Amniotic epithelial cell (primary cell): ENCODE results near the gene TCF7L1.
A peak's percentile ranks its signal among the peaks of the same experiment; 100 is the strongest.
"Not testable (repeated sequence)": the region's sequence is repeated elsewhere in the genome, so short reads cannot be mapped to it uniquely, and the experiment has no call there.

Experiments
- DNase-seq: peaks from one replicate; pipeline ENCODE4 v3.0.0-alpha.2; 2010; ENCODE audit warnings: low read depth

The TCF7L1 gene

GRCh38 chr2:85132834-85133637, at the start of gene TCF7L1:
TCF7L1 (plus strand) TSS chr2:85133392; CDS start chr2:85133685, 293 bp downstream.
- peak; percentile 67 for DNase-seq

GRCh38 chr2:85085563-85085962, 47.6 kb upstream of the TCF7L1 start:
- no peak for DNase-seq

- no peak for DNase-seq
Observed at GRCh38 chr2:85087541-85087940, 45.7 kb upstream of the TCF7L1 start.

GRCh38 chr2:85088921-85089320, 44.3 kb upstream of the TCF7L1 start:
- no peak for DNase-seq

GRCh38 chr2:85089585-85089984, 43.6 kb upstream of the TCF7L1 start:
- no peak for DNase-seq

GRCh38 chr2:85091838-85092237, 41.4 kb upstream of the TCF7L1 start:
- no peak for DNase-seq

GRCh38 chr2:85095094-85095493, 38.1 kb upstream of the TCF7L1 start:
- DNase-seq, result peak; percentile 50

GRCh38 chr2:85096616-85097015, 36.6 kb upstream of the TCF7L1 start:
- DNase-seq, result no peak

GRCh38 chr2:85104228-85104627, 29.0 kb upstream of the TCF7L1 start:
- DNase-seq, result no peak

- DNase-seq, result peak; percentile 93
Observed at GRCh38 chr2:85106489-85107180, 26.6 kb upstream of the TCF7L1 start.

GRCh38 chr2:85110991-85111560, 22.1 kb upstream of the TCF7L1 start:
- peak; percentile 95 for DNase-seq

- peak; percentile 48 for DNase-seq
Observed at GRCh38 chr2:85111819-85112281, 21.3 kb upstream of the TCF7L1 start.

- DNase-seq, result peak; percentile 61
Observed at GRCh38 chr2:85112906-85113625, 20.1 kb upstream of the TCF7L1 start.

- DNase-seq, result no peak
Observed at GRCh38 chr2:85114586-85115330, 18.4 kb upstream of the TCF7L1 start.

- DNase-seq, result peak; percentile 46
Observed at GRCh38 chr2:85116207-85116606, 17.0 kb upstream of the TCF7L1 start.

- no peak for DNase-seq
Observed at GRCh38 chr2:85119900-85120299, 13.3 kb upstream of the TCF7L1 start.

GRCh38 chr2:85120363-85120762, 12.8 kb upstream of the TCF7L1 start:
- no peak for DNase-seq

- DNase-seq, result not testable (repeated sequence)
Observed at GRCh38 chr2:85126462-85126861, 6.7 kb upstream of the TCF7L1 start.

GRCh38 chr2:85129861-85130260, 3.3 kb upstream of the TCF7L1 start:
- DNase-seq, result no peak

- no peak for DNase-seq
Observed at GRCh38 chr2:85130407-85130806, 2.8 kb upstream of the TCF7L1 start.

- no peak for DNase-seq
Observed at GRCh38 chr2:85131116-85131515, 2.1 kb upstream of the TCF7L1 start.

GRCh38 chr2:85132397-85132796, 795 bp upstream of the TCF7L1 start:
- DNase-seq, result no peak
